DMS 273 treated with DMSO at 0.1 percent for 48 hours (cell line): Measurements from ENCODE around the gene SGPL1.

ENCODE experiments used
- DNase-seq: peaks from one replicate; lab custom pipeline; 2025; lab: John Stamatoyannopoulos, UW

The SGPL1 gene

GRCh38 chr10:70811881-70812280 lies 3.9 kb upstream of the SGPL1 start:
- no peak for DNase-seq

- no peak for DNase-seq
Observed at GRCh38 chr10:70812814-70813213, 2.9 kb upstream of the SGPL1 start.

DNA sequence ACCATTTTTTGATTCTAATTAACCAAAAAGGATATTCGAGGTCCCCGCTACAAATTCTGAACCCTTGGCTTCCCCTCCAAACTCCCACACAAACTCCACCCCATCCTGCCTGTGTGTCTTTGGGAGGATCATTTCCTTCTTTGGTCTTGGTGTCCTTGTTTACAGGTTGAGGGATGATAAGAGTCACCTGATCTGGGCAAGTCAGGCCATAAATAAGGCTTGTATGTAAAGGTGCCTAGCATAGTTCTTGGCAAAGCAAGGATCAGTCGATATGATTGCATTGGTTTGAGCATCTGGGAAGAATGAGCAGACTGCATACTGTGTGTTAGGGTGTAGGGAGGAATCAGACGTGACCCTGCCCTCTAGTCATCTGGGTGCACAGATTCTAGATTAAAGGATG lies 1.6 kb upstream of the SGPL1 start:
- no peak for DNase-seq

DNA sequence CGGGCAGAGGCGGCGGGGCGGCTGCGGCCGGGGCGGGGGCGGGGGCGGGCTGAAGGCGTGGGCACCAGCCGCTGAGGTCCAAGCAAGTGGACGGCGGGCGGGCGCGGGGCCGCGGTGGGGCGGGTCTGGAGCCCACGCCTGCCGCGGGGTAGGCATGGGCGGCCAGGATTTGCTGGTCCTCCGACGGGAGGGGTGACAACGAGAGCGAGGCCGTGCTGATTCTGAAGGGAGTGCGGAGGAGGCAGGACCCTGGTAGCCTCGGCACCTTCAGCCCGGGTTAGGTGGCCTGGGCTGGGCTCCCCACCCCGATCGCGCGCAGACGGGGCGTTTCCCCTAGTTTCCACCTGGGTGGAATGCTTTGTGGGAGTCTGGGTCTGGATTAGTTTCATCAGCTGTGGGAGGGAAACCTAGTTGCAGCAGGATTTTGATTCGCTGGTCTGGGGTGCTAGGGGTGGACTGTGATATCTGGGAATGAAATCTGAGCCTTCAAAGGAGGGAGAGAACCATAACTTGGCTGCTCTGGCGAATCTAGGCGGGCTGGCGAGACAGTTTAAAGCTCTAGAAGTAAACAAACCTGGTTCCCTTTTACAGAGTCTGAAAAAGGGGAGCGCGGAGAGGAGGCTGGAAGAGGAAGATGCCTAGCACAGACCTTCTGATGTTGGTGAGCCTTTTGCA lies 609 bp downstream of the SGPL1 start:
- DNase-seq: peak; percentile 63

DNA sequence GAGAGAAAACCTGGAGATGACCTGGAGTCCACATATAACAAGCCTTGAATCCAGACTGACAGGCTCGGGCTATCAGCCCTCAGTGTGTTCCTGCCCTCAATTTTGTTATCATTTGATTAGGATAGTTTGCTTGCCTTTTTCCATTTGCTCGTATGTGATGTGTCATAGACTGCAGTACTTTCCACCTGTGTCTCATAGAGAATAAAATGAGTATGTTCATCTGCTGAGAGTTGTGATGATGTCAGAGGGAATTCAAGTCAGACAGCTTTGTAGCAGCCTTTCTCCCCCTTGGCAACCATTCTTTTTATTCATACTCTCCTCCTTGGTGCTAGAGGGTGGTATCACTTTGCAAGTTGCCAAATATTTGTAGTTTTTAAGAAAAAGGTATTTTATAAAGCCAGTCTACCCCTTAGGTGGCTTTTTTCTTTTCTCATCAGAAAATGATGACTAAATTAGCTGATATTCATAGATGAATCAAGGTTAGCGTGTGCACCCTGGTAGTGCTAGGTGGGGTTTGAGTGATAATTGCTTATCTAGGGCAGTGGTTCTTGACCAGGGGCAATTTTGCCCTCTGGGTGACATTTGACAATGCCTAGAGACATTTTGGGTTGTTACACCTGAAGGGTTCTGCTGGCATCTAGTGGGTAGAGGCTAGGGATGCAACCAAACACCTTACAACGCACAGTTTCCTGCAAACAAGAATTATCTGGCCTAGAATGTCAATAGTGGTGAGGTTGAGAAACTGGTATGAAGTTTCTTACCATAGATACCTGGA lies 5.4 kb downstream of the SGPL1 start:
- no peak for DNase-seq

- DNase-seq: no peak
Observed at GRCh38 chr10:70822076-70822820, 6.5 kb downstream of the SGPL1 start.

DNA sequence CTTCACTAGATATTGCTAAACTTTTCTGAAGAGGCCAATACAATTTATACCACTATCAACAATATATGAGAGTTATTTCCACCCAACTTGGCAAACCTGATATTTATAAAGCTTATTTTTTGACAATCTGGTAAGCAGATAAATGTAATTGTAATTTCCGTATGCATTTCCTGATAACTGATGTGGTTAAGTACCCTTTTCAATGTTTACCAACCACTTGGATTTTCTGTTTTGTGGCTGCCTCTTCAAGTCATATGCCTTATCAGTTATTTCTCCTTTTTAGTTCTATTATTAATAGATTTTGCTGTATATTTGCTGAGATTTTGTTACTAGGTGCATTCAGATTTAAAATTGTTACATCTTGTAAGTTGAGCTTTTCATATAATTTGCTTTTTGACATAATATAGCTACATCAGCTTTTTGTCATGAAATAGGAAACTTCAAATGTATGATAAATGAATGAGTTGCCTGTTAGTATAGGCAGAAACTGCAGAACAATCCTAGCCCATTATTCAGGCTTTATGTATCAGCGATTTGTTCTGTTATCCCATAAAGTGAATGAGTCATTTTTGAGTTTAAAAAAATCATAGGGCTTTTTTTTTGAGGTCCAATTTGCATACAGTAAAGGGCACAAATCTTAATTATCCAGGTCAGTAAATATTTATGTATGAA lies 11.5 kb downstream of the SGPL1 start:
- DNase-seq: no peak

GRCh38 chr10:70828923-70829322 lies 13.2 kb downstream of the SGPL1 start:
- DNase-seq: no peak

- DNase-seq: no peak
Observed at GRCh38 chr10:70829543-70829942, 13.8 kb downstream of the SGPL1 start.

GRCh38 chr10:70830164-70830563 lies 14.4 kb downstream of the SGPL1 start:
- DNase-seq: no peak

- DNase-seq: no peak
Observed at GRCh38 chr10:70832221-70832620, 16.5 kb downstream of the SGPL1 start.

DNA sequence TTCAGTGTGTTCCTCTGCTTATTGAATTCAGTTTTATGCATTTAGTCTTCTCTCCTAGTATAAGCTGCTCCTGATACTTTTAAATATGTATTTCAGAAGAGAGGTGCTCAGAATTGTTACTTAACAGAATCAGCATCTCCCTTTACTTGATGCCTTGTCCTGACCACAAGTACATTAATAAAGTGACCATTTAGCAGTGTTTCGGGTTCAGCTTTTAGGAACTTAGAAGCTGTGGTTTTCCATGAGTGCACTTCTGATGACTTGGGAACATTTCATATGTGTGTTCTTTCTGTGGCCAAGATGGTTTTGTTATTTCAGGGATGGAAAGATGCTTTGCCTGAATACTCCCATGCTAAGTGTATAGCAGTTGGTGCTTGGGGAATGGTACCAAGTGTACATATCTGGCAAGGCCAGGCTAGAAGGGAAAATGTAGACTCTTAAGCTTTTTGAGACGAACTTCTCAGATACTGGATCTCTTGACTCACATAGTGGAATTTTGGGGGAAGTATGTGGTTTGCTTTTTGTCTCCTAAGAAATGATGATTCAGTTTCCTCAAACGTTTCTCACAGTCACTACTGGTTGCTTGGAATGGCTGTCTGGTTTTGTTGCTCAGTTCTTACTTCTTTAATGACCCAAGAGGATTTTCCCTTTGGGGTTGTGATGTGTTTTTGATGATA lies 17.2 kb downstream of the SGPL1 start:
- DNase-seq: no peak

- no peak for DNase-seq
Observed at GRCh38 chr10:70833601-70834000, 17.9 kb downstream of the SGPL1 start.

- DNase-seq: no peak
Observed at GRCh38 chr10:70834021-70834420, 18.3 kb downstream of the SGPL1 start.

DNA sequence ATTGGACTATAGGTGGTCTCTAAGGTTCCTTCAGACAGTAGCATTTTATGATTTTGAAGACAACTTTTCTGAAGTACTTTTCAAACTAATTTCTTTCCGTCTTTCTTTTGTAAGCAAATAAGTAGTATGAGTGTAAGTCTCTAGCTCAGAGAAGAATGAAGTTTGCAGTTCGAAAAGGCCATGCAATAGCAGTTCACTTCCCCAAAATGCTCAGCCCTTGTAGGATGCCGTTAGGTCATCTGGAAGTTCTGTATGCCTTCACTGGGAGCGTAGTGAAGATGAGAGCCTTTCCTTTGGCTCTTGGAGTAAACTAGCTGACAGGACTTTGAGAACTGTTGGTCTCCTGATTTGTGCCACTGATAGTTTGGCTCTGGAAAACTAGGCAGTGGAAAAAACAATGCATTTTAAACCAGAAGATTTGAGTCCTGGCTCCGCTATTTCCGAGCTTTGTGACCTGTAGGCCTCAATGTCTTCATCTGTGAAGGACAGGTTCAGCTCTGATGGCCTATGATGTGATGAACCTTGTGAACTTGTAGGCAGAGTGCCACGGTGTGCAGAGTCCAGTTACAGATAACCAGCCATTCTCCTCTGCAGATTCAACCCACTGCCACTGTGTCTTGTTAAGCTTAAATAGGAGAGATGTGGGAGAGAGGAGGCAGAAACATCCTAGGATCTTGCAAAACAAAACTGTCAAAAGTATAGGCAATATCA lies 18.8 kb downstream of the SGPL1 start:
- DNase-seq: no peak

- no peak for DNase-seq
Observed at GRCh38 chr10:70836319-70836718, 20.6 kb downstream of the SGPL1 start.

- DNase-seq: no peak
Observed at GRCh38 chr10:70837660-70838059, 21.9 kb downstream of the SGPL1 start.

GRCh38 chr10:70838270-70838805 lies 22.6 kb downstream of the SGPL1 start:
- no peak for DNase-seq

DNA sequence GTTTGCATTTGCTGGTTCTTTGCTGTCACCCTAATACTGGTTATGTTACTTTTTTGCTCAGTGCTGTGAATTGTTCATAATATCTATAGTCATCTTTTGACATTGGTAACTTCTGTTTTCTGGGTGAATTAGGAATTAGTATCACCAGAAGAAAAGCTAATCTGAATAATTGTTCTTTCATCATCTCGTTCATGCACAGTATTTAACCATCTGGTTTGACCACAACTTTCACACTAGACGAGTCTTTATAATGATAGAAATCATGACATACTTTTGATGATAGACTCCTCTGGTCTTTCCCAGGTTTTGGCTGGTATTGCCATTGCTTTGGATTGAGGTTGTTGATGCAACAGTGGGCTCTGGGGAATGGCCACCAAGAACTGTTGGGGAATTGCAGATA lies 25.1 kb downstream of the SGPL1 start:
- DNase-seq: no peak

DNA sequence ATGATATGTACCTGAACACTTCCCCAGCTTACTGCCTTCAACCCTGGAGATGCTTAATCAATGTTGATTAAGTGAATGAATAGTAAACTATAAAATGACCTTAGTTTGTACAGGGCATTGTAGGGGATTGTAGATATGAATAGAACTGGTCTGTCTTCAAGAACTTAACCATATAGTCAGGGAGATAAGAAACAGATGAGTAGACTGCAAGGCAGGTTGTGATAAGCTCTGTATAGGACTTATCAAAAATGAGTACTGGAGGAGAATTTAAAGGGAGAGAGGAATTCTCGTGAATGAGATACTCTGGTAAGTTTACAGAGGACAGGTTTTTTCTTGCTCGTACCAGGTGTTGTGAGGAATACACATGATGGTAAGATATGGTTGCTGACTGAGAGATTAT lies 27.6 kb downstream of the SGPL1 start:
- DNase-seq: no peak
